ENCODE results near the gene EBLN2. TPM values are rescaled to one million over a fixed set of nuclear protein-coding genes. Genes with fewer than 3 reads are reported as not detected.
"Not testable (repeated sequence)": the region's sequence is repeated elsewhere in the genome, so short reads cannot be mapped to it uniquely, and the experiment has no call there.

The EBLN2 gene
- total RNA-seq, 4 donors from 2014 or later = 1.1 to 6.3 (median 4.4) TPM

DNA sequence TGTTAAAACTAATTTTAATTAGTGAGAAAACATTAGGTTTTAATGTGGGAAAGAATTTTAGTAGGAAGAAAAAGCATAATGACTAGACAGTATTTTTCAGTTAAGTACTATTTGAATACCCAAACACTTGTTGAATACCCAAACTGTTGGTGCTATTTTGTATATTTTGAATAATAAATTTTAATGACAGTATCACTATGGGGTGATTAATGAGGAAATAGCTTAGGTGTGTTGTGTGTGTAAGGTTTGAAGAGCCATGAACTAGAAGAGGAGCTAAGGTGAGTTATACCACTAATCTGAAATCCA is 4.7 kb upstream of the EBLN2 start:
- DNase-seq = no peak
- peak overlapping the region in 1 of 4 donors; percentile 45 for H3K27ac ChIP-seq
- H3K9me3 ChIP-seq = no peaks in the 10 kb centered on the region
- H3K4me3 ChIP-seq = no peak overlapping the region
- TF ChIP-seq POLR2A (IDR thresholded peaks at IDR 0.05) = no peak
- TF ChIP-seq, protein P1, sequence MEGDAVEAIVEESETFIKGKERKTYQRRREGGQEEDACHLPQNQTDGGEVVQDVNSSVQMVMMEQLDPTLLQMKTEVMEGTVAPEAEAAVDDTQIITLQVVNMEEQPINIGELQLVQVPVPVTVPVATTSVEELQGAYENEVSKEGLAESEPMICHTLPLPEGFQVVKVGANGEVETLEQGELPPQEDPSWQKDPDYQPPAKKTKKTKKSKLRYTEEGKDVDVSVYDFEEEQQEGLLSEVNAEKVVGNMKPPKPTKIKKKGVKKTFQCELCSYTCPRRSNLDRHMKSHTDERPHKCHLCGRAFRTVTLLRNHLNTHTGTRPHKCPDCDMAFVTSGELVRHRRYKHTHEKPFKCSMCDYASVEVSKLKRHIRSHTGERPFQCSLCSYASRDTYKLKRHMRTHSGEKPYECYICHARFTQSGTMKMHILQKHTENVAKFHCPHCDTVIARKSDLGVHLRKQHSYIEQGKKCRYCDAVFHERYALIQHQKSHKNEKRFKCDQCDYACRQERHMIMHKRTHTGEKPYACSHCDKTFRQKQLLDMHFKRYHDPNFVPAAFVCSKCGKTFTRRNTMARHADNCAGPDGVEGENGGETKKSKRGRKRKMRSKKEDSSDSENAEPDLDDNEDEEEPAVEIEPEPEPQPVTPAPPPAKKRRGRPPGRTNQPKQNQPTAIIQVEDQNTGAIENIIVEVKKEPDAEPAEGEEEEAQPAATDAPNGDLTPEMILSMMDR (IDR thresholded peaks at IDR 0.05) = no peak
- intact Hi-C loops (cut with DNase I) = loop anchor here (10.0 kb wide), 1 partner anchor 112 kb away; no protein-coding TSS in a partner anchor
- peaks cover 0 to 8% (median 0%) of the 10 kb centered on the region in 3 donors for H3K36me3 ChIP-seq
- H3K27me3 ChIP-seq = no peaks in the 10 kb centered on the region
- H3K4me1 ChIP-seq = peaks cover 7 to 19% (median 8%) of the 10 kb centered on the region in 3 donors

DNA sequence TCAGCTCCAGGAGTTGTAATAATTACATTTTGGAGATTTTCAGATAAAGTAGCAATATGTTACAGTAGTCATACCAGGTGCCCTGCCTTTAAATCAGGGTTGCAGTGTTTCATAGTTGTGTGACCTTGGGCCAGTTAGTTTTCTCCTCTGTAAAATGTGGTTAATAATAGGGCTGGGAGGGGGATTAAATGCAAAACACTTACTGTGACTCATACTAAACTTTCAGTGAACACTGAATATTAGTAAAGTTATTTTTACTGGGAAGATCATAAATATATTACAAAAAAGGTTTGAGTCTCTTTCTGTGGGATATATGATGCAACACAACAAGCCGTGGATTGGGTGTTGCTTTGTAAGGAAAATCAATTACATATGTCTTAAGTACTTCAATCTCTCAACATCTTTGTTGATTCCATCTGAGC is 1.1 kb upstream of the EBLN2 start:
- 67 to 69% methylated on average over 1 of the region's 1 CpG for WGBS, 2 donors
- peaks cover 5 to 8% (median 7%) of the 10 kb centered on the region in 3 donors for H3K4me1 ChIP-seq
- no peak overlapping the region for H3K27ac ChIP-seq
- DNase-seq = no peak
- no peak for TF ChIP-seq POLR2A (IDR thresholded peaks at IDR 0.05)
- TF ChIP-seq, protein P1 (IDR thresholded peaks at IDR 0.05) = no peak
- H3K36me3 ChIP-seq = peaks cover 7 to 43% (median 14%) of the 10 kb centered on the region in 3 donors
- H3K27me3 ChIP-seq = no peaks in the 10 kb centered on the region
- H3K4me3 ChIP-seq = no peak overlapping the region
- intact Hi-C loops (cut with DNase I) = no loop called here
- H3K9me3 ChIP-seq = no peaks in the 10 kb centered on the region

DNA sequence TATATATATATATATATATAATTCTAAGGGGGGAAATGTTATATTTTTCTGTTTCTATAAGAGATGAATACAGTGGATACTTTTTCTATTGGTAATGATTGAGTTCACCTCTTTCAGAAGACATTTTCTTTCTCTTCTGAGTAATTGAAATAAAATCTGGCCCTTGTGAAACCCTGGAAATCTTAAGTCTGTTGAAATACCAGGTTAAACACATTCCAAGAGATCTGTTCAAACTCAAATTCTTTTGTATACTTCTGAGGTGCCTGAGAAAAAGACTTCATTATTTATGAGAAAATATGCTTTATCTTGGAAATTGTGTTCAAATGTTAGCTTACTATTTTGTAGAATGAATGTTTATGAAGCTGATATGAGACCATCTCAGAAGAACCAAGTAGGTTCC is 4.8 kb downstream of the EBLN2 start:
- H3K4me3 ChIP-seq; H3K9me3 ChIP-seq; H3K4me1 ChIP-seq; H3K27ac ChIP-seq; intact Hi-C loops (cut with DNase I); H3K27me3 ChIP-seq; DNase-seq: not testable (repeated sequence)
- H3K36me3 ChIP-seq = peaks cover 7 to 76% (median 14%) of the 10 kb centered on the region in 3 donors

DNA sequence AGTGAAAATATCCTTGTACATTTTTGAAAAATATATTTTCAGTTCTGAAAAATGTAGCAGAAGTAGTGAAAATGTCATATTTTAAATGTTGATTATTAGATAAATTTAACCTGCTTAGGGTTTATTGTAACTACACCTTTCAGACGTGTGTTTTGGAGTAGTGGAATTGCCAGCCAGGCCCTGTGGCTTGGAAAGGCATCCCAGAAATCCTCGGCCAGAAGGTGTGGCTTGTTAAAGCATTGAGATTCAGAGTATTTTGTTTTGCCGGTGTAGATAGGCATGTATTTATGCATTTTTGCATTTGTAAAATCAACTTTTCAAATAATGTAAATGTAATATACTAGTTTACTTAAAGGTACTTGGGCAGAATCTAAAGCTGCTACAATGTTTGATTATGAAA is 7.0 kb downstream of the EBLN2 start:
- Histone ChIP-seq H3K27me3 (no peaks in the 10 kb centered on the region), H3K4me1 (no peaks in the 10 kb centered on the region), H3K9me3 (no peaks in the 10 kb centered on the region), H3K4me3 (no peak overlapping the region), H3K36me3 (peaks cover 0 to 54% (median 4%) of the 10 kb centered on the region in 3 donors), H3K27ac (no peak overlapping the region)
- DNase-seq = no peak
- intact Hi-C loops (cut with DNase I) = no loop called here
- 61 to 72% methylated on average over 3 of the region's 3 CpGs for WGBS, 2 donors
- TF ChIP-seq, protein P1 (IDR thresholded peaks at IDR 0.05) = no peak
- no peak for TF ChIP-seq POLR2A (IDR thresholded peaks at IDR 0.05)

DNA sequence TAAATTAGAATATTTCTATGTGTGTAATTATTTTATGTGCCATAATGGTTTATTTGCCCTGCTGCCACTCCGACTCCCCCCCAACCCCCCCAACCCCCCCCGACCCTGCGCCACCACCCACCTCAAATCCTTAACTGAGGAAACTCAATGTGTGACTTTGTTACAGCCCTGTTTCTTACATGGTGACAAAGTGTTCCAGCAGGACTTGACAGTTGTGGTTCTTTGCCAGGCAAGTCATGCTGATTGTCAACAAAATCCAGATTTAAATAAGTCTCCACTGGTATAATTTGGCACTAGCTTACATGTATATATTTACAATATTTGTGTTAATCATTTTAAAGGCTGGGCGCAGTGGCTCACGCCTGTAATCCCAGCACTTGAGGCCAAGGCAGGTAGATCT is 7.7 kb downstream of the EBLN2 start:
- Histone ChIP-seq H3K27me3 (no peaks in the 10 kb centered on the region), H3K4me1 (no peaks in the 10 kb centered on the region), H3K27ac (no peak overlapping the region), H3K4me3 (no peak overlapping the region), H3K9me3 (no peaks in the 10 kb centered on the region), H3K36me3 (peaks cover 0 to 46% (median 4%) of the 10 kb centered on the region in 3 donors)
- 86 to 96% methylated on average over 5 of the region's 5 CpGs for WGBS, 2 donors
- DNase-seq = no peak
- TF ChIP-seq, protein P1 (IDR thresholded peaks at IDR 0.05) = no peak
- TF ChIP-seq POLR2A (IDR thresholded peaks at IDR 0.05) = no peak
- intact Hi-C loops (cut with DNase I) = no loop called here

DNA sequence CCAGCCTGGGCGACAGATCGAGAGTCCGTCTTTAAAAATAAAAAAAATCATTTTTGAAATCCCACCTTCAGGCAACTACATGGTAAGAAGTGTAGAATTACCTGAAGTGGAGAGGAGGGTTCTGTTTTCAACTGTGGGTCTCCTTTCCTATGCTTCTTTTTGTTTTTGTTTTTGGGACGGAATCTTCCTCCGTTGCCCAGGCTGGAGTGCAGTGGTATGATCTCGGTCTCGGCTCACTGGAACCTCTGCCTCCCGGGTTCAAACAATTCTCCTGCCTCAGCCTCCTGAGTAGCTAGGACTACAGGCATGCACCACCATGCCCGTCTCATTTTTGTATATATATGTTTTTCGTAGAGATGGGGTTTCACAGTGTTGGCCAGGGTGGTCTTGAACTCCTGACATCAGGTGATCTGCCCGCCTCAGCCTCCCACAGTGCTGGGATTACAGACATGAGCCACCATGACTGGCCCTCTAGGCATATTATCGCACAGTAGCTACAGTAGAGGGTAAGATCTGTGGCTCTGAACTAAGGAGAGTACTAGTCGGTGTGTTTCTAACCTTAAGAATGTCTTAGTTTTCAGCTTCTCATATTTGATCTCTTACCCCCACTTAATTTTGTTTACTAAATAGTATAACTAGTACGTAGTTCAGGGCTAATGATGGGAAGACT is 8.5 kb downstream of the EBLN2 start:
- Histone ChIP-seq H3K9me3 (no peaks in the 10 kb centered on the region), H3K36me3 (peaks cover 0 to 39% (median 2%) of the 10 kb centered on the region in 3 donors), H3K27ac (no peak overlapping the region), H3K27me3 (no peaks in the 10 kb centered on the region), H3K4me1 (no peaks in the 10 kb centered on the region), H3K4me3 (no peak overlapping the region)
- DNase-seq = no peak
- no peak for TF ChIP-seq POLR2A (IDR thresholded peaks at IDR 0.05)
- TF ChIP-seq, protein P1 (IDR thresholded peaks at IDR 0.05) = no peak
- intact Hi-C loops (cut with DNase I) = loop anchor here (10.0 kb wide), 1 partner anchor 225 kb away; the partner anchor contains the start of gene SHQ1
- 86 to 89% methylated on average over 14 of the region's 14 CpGs for WGBS, 2 donors
